Hindlimb muscle (tissue), 1 donor: ENCODE measurements around the gene ADAM19. TPM values are rescaled to one million over a fixed set of nuclear protein-coding genes. Genes with fewer than 3 reads are reported as not detected.
"Not testable (repeated sequence)": the region's sequence is repeated elsewhere in the genome, so short reads cannot be mapped to it uniquely, and the experiment has no call there.

Source experiments
- DNase-seq: peaks from one replicate; pipeline ENCODE4 v3.0.0-alpha.2; 2013
- polyA plus RNA-seq: library from polyadenylated mRNA; unstranded; fragments of 120-200 nt; gene quantifications from one replicate; pipeline ENCODE4 v1.2.1, GENCODE V29; 2013; ENCODE audit not compliant: insufficient read length

Gene ADAM19
- polyA plus RNA-seq, 1 donor = 17.7 TPM

DNA sequence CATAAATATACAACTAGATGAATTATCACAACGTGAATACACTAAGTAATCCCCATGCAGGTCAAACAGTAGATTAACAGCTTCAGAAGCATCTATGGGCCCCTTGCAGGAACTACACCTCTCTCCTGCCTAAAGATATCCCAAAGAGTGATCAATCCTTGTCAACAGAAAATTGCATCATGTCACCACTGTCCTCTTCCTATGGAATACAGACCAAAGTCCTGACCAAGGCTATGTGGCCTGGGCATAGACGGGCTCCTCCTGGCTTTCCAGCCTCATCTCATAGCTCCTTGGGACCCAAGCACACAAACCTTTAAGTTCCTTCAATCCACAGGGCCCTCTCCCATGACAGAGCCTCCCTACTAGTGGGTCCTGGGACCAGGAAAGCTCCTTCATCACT is 90.2 kb downstream of the ADAM19 start:
- DNase-seq = no peak

DNA sequence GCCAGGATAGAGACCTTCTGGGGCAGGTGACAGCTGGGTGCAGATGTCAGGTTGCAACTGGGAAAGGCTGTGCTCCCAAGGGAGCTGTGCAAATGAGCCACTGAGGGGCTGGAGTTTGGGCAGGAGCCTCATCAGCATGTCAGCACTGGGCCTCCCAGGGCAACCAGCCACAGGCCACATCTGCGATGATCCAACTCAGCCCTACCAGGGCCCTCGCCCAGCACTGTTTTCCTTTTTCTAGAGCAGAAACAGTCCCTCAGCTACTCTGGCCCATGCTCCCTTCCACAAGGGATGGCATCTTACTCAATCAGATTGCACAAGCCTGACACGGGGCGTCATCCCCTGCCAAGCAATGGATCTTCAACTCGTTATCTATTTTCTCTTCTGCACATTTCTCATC is 90.8 kb downstream of the ADAM19 start:
- DNase-seq = no peak

DNA sequence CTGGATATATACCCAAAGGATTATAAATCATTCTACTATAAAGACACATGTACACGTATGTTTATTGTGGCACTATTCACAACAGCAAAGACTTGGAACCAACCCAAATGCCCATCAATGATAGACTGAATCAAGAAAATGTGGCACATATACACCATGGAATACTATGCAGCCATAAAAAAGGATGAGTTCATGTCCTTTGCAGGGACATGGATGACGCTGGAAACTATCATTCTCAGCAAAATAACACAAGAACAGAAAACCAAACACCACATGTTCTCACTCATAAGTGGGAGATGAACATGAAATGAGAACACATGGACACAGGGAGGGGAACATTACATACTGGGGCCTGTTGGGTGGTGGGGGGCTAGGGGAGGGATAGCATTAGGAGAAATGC is 92.9 kb downstream of the ADAM19 start:
- DNase-seq = not testable (repeated sequence)

DNA sequence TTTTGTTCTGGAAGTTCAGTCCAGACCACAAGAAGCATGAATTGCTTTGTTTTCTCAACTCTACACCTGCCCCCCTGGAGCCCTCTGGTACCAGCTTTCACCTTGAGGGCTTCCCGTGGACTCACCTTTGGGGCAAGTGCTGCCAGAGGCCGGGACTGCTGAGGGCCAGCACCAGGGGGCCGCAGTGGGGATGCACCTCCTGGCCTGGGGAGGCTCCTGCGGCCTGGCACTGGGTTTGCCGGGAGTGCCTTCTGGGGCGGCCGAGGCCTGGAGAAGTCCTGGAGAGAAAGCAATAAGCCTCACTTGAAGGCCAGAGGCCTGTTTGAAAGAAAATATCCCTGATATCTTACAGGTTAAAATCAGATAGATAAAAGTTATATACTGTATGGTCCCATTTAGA is 93.9 kb downstream of the ADAM19 start:
- DNase-seq = no peak

DNA sequence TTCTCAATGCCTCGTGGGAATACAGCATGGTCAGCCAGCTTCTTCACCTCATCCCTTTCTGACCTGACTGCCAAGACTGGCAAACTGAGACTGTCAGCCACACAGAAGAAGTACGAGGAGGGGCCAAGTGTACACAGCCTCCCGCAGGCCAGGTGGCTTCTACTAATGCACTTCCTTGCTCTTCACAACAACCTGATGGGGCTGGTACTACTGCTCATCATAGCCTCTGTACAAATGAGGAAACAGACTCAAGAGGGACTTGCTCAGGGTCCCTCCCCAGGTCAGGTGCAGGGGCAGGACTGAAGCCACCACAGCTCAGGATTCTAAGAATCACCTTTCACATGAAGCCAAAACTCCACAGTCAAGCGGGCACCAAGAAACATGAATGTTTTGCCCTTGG is 94.3 kb downstream of the ADAM19 start:
- DNase-seq = no peak

DNA sequence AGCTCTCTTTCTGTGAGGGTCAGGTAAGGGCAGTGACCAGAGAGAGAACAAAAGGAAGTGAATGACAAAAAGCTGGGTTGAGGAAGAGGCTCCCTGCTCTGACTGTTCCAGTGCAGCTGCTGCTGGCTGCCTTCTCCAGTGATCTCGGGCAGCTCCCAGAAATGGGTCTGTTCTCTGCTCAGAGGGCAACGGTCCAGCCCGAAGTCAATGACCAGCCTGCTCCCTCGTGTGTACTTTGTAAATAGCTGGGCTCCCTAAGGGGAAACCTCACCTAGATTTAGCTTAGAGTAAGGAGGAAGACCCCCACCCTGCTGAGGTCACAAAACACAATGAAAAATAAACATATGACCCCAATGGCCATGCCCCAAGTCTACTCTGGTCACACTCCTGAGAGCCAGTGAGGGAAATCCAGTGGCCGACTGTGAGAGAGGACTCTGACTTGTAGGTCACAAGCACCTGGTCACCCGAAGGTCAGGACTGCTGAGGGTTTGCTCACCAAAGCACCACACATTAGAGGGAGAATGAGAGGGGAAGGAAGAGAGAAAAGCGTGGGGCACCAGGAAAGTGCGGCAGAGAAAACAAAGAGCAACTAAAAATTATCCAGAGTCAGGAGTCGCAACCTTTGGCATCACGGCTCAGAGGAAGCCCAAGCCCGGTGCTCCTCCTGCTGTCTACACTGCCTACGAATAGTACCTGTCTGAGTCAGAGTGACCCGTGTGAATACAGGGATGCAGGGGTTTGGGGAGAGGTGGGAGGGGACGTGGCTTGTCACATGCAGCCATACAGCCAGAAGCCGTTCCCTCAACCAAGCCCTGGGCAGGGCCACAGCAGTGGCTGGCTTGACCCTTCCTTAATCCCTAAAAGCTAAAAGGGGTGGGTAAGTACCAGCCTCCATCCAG is 95.7 kb downstream of the ADAM19 start:
- DNase-seq = no peak

DNA sequence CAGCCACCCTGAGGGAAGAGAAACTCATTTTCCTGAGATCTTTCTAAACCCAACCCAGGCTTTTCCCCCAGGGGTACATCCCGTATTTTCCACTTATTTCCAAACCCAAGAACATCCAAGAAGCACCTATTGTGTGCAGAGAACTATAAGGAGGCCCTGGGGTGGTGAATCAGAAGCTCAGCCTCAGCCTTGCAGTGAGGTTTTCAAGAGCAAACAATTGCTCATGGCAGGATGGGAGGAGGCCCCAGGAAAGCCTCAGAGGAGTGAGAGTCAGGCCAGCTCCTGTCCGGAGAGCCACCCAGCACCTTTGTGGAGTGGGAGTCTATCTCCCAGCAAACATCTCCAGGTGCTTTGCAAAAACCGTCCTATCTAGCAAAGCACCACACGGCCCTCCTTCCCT is 96.4 kb downstream of the ADAM19 start:
- DNase-seq = no peak

DNA sequence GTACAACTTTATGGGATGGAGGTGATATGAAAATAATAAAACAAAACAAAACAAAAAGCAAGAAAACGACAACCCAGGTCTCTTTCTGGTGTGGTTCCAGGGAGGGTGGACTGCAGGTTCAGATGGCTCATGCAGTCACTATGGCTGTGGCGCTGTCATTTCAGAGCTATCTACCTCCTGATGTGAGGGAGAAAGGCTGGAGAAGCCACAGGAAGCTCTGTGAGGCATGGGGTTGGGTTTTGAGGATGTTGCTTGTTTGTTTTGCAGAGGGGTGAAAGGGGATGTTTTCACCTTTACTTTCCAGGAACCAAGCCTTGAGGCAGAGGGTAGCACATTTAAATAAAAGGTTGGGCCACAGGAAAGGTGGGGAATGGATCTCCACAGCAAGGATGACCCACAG is 96.8 kb downstream of the ADAM19 start:
- no peak for DNase-seq

DNA sequence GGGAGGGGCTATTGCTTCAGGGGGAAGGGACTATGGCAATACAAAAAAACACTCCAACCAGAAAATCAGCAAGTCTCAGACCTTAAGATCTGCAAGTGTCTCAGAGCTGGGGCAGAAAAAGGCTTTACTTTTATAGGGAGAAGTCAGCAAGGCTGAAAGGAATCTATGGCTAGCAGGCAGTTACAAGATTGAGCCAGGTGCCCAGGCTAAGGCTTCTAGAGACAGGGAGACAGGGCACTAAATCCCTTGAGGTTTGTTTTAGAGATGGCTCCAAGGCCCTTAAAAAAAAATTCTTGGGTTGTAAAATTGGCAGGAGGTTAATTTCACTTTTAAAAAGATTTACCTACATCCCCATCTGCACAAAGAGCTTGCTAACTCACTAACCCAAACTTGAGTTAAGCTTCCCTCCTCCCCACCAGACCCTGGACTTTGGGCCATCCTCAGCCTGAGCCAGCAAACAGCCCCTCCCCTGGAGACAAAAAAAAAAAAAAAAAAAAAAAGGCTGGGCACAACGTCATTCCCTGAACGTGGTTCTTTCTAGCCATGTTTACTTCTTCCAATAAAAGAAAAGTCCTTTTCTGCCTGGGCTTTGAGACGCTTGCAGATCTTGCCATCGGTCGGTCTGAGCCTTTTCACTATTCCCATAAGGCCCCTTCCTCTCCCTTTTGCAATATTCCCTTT is 97.6 kb downstream of the ADAM19 start:
- no peak for DNase-seq

DNA sequence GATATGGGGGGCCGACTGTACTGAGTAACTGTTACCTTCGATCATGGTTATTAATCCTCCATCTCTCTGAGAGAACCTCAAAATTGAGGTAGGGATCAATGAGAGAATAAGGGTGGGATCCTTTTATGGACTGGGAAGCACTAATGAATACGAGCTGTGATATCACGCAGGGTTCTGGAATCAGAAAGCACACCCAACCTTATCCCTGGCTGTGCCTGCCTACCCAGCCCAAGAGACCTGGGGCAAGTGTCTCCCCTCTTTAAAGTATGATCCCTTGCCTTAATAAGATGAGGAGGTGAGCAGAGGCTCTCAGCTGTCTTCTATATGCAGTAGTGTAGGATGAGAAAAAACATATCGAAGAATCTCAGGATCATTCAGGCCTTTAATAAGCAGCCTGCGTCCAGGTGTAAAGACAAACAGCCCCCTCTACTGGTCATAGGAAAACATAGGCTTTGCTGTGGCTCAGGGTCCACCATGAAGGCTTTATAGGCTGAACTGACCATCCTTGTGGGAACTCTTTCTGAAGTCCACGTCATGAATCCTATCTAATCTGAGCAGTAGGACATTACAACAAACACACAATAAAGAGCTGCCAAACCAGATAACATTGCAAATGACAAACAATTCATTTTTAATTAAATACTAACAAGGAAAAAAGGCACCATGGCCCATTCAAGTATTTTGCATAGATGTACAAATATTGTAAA is 98.7 kb downstream of the ADAM19 start:
- DNase-seq = peak; percentile 60

DNA sequence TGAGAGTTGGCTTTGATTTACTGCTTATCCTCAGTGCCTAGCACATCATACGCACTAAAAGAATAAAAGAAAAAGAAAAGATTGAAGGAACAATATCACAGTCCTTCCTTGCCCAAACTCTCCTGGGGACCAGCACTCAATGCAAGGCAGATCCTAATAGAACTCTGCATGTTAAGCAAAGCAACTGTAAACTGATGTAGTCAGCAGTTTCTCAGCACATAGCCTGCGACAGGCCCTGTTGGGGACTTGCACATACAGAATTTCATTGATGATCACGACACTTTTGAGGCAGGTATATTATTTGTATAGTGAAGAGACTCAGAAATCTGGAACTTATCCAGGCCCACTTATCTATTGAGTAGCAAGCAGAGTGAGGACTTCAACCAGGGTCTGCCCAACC is 100.1 kb downstream of the ADAM19 start:
- DNase-seq = no peak

DNA sequence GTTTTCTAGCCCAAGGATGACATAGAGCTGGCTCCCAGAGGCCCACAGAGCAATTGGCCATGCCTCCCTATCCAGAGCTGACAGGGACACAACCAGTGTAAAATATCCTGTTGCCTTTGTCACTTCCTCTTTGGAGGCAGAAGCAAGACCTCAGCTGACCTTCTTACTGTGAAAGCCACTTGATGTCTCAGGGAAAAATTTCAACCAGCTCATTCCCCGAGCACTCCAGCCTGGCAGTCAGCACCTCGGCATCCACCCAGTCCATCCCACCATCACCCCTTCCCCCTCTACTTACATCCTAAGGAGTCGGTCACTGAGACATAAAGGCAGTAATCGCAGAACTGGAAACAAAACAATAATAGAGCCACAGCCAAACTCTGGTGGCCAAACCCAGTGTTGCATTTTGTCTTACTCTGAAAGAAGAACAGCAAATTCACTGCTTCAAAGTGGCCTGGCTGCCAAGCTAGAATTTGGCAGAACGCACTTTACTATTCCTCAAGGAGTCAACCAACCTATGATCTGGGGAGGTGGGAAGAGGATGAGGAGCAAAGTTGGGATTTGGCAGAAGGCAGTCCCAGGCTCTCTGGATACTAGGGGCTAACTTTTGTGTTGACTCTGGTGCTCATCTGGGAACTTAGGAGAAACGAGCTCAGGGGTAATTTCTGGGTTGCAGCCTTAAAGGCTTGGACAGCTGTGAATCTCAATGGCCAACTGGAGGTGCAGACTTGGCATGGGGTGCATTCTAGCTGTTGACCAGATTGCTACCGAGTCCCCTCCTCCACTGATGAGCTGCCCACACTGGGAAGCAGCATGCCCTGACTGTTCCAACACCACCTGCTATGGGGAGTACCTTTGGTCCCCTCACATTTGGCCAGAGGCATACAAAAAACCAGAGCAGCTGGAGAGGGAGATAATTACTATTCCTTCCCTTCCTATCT is 101.9 kb downstream of the ADAM19 start:
- DNase-seq = peak; percentile 18

DNA sequence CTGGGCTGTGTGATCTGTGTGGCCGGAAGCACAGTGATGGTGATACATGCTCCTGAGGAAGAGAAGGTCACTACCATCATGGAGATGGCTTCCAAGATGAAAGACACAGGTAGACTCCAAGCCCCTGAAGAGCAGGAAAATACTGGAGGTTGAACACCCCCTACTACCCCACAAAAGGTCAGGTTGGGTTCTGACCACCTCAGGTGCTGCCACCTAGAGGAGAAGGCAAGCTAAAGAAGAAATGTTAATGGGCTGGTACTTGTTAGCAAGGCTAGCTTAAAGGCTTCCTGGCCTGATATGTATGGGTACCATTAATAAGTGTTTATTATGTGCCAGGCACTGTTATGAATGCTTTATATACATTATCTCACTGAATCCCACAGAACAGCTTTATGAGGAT is 103.9 kb downstream of the ADAM19 start:
- no peak for DNase-seq

DNA sequence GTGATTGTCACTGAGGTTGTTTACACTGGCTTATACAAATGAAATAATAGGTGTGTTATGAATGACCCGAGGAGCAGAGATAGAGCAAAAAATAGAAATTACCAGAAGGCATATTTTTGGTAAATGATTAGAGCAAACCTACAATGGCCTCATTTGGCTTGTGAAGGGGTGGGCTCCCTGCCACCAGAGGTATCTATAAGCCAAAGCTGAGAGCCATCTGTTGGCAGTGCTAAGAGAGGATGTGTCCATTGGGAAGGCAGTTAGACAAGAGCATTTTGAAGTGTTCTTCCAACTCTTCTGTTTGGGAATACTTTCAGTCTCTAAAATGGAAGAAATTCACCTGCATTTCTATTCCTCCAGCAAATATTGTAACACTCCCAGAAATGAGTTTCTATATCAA is 104.9 kb downstream of the ADAM19 start:
- no peak for DNase-seq

DNA sequence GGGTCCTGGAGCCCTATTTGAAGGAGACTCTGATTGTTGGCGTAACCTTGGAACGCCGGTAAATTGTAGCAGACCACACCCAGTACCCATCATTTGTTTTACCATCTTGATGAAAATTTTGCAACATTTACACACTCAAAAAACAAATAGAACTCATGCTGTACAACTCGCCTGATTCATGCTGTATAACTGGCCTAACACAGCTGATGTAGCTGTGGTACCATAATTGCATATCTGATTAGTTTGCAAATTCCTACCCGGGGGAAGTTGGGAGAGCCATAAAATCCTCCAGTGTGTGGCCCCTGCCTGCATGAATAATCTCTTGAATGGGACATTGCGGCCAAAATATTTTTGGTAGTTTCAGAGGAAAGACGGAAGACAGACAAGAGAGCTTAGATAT is 105.9 kb downstream of the ADAM19 start:
- no peak for DNase-seq

DNA sequence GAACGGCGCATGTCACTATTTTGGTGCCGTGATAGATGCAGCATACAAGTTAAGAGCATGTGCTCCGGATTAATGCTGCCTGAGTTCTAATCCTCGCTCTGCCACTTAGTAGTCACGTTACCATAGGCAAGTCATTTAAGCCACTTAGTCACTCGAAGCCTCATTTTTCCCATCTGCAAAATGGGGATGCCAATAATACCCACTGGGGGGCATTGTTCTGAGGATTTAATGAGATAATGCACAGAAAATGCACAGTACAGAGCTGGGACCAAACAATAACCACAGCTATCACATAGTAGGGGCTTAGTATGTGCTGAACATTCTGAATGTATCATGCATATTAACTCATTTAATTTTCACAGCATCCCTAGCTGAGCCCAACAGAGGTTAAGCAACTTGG is 106.5 kb downstream of the ADAM19 start:
- DNase-seq = no peak

DNA sequence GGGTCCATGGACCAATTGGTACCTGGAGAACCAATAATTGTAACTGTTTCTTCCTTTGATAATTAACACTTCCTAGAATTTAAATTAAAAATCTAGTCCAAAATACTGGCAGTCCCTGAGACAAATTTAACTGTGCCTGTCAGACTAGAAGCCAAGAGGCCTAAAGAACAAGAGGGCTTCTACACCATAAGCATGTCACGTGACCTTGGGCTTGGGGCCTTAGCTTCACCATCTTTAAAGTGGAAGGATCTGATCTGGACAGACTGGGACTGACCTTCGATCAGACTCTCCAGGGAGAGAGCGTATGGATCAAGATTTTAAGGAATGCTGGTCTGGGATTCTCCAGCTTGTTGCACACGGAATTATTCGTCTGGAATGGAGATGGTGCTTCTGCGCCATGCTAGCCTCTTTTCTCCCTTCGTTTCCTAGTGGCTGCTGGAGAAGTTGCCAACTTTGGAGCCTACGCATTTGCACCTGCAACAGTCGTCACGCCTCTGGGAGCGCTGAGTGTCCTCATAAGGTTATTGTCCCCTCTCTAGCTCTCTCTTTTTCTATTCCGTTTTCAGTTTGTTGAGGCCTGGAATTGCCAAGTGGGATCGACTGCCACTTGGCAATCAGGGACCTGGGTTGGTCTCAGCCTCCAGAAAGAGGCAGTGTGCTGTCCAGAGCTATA is 107.1 kb downstream of the ADAM19 start:
- no peak for DNase-seq

DNA sequence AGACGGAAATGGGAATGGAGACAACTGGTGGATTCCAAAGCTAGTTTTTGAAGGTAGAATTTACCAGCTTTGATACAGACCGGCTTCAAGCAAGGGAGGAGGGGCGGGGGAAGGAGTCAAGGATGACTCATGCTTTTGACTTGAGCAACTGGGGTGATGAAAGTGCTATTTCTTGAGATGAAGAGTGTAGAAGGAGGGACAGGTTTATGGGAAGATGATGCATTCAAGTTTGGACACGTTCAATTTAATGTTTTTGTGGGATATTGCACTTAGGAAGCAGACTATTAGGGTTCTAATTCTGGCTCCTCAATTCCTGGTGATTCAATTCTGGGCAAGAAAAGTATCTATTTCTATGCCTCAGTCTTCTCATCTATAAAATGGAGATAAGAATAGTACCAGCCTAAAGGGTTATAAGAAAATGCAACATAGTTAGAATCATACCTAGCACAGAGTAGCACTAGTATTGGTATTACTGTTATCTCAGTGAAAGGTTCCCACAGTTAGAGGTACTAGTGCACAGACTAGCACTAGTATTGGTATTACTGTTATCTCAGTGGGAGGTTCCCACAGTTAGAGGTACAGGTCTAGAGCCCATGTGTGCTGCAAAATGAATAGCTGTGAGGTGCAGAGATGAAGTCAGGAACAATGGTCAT is 110.9 kb downstream of the ADAM19 start:
- DNase-seq = no peak

DNA sequence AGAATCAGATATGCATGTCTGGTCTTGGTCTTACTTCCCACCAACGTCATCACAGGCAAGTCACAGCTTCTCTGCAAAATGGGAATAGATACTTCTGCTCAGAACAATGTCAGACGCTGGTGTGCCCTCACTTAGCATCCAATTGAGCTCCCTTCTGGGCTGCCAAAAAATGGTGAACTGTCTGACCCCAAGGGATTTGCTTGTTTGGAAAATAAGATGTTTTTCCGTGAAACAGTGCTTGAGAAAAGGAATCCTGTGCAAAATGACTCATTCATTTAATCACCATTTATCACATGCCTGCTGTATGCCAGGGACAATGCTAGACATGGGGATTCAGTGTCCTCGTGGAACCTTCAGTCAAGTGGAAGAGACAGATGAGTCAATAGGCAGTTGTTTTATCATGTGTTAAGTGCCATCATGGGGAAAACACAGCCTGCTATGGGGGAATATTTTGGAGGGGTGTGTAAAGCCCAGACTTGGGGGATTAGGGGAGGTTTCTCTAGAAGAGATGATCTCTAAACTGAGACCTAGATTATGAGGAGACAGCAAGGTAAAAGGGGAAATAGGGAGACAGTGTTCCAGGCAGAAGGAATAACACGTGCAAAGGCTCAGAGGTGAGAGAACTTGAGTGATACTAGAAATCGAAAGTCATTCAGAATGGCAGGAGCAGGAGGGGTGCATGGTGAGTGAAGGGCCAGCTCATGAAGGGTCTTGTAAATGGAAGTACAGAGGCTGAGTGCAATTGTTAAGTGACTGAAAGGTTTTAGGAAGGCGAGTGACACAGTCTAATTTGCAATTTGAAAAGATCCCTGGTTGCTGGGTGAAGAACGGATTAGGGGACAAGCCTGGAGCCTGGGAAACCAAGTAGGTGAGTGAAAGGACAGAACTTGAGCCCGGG is 111.7 kb downstream of the ADAM19 start:
- no peak for DNase-seq

DNA sequence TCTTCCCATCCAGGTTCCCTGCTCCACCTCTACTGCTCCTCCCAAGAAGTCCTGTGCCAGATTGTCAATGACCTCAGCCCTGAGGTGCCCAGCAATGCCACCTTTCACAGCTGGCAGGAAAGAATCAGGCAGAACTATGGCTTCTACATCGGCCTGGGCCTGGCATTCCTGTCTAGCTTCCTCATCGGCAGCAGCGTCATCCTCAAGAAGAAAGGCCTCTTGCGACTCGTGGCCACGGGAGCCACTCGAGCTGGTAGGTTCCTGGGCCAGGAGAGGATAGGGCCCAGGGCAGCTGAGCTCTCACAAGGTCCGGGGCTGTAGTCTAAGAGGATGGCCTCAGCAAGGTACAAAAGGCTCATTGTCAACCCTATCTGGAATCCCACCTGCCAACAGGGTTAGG is 112.5 kb downstream of the ADAM19 start:
- no peak for DNase-seq
